HepG2 (cell line): ENCODE results near the gene PGA3. TPM values are rescaled to one million over a fixed set of nuclear protein-coding genes. Genes with fewer than 3 reads are reported as not detected.

Experiments used
- ARID3A ChIP-seq: IDR thresholded peaks from 2 replicates; pipeline ENCODE4 v1.6.1; 2012; ENCODE audit warnings: low read depth, low read length, improper control_type of control experiment
- BRF2 ChIP-seq: sonication (generic); formaldehyde crosslinking; IDR thresholded peaks from 2 replicates; pipeline ENCODE4 v1.8.1; 2022; ENCODE audit warnings: mild to moderate bottlenecking, missing genetic modification reagents
- DPF2 ChIP-seq: sonication (generic); formaldehyde crosslinking; IDR thresholded peaks from 2 replicates; pipeline ENCODE4 v1.4.0; 2020; ENCODE audit warnings: mild to moderate bottlenecking, low read depth, missing genetic modification reagents, borderline replicate concordance
- ETV5 ChIP-seq: IDR thresholded peaks from 2 replicates; pipeline ENCODE4 v1.6.1; 2018; ENCODE audit warnings: missing biosample characterization, missing genetic modification reagents, inconsistent platforms, borderline replicate concordance
- GATAD2A ChIP-seq: IDR thresholded peaks from 2 replicates; pipeline ENCODE4 v1.6.1; 2016
- GTF2F1 ChIP-seq: fragments of 150-350 bp; IDR thresholded peaks from 2 replicates; pipeline ENCODE4 v1.6.1; 2014; ENCODE audit warnings: low read length
- HDAC6 ChIP-seq: fragments of 200-600 bp; sonication (generic); IDR thresholded peaks from 2 replicates; pipeline ENCODE4 v1.7.0; 2017; ENCODE audit warnings: mild to moderate bottlenecking, antibody characterized with exemption, low read length, low read depth
- KMT2B ChIP-seq: IDR thresholded peaks from 2 replicates; pipeline ENCODE4 v1.6.1; 2016; ENCODE audit warnings: missing genetic modification reagents, missing compliant biosample characterization
- MBNL3 ChIP-seq: fragments of 250-450 bp; sonication (Bioruptor Pico); conservative IDR thresholded peaks from 2 replicates; pipeline ENCODE4 v1.8.0; 2022; ENCODE audit warnings: mild to moderate bottlenecking, inconsistent platforms
- POLR2AphosphoS5 ChIP-seq: IDR thresholded peaks from 2 replicates; pipeline ENCODE4 v1.6.1; 2012; ENCODE audit warnings: low read depth, low read length
- REXO4 ChIP-seq: sonication (generic); formaldehyde crosslinking; IDR thresholded peaks from 2 replicates; pipeline ENCODE4 v1.8.0; 2022; ENCODE audit warnings: missing genetic modification reagents, mild to moderate bottlenecking, borderline replicate concordance
- RFX1 ChIP-seq: fragments of 450-650 bp; IDR thresholded peaks from 2 replicates; pipeline ENCODE4 v1.6.1; 2017
- SNRNP70 ChIP-seq: fragments of 200-400 bp; formaldehyde crosslinking; IDR thresholded peaks from 2 replicates; pipeline ENCODE4 v1.6.1; 2017; ENCODE audit warnings: mild to moderate bottlenecking, low read depth, low read length, moderate library complexity
- TBL1XR1 ChIP-seq: fragments of 150-350 bp; IDR thresholded peaks from 2 replicates; pipeline ENCODE4 v1.6.1; 2014; ENCODE audit warnings: borderline replicate concordance, low read length; ENCODE audit not compliant: partially characterized antibody
- TERF1 ChIP-seq: sonication (generic); formaldehyde crosslinking; IDR thresholded peaks from 2 replicates; pipeline ENCODE4 v1.8.0; 2022; ENCODE audit warnings: mild to moderate bottlenecking, missing genetic modification reagents, moderate library complexity
- TOE1 ChIP-seq: sonication (generic); formaldehyde crosslinking; IDR thresholded peaks from 2 replicates; pipeline ENCODE4 v1.4.0; 2020; ENCODE audit warnings: mild to moderate bottlenecking, missing genetic modification reagents
- U2AF2 ChIP-seq: fragments of 200-400 bp; formaldehyde crosslinking; IDR thresholded peaks from 2 replicates; pipeline ENCODE4 v1.6.1; 2017; ENCODE audit warnings: low read depth, mild to moderate bottlenecking, low read length
- ZNF574 ChIP-seq: sonication (generic); formaldehyde crosslinking; IDR thresholded peaks from 2 replicates; pipeline ENCODE4 v1.4.0; 2020; ENCODE audit warnings: missing genetic modification reagents
- ZNF800 ChIP-seq: sonication (generic); formaldehyde crosslinking; IDR thresholded peaks from 2 replicates; pipeline ENCODE4 v1.4.0; 2020; ENCODE audit warnings: missing genetic modification reagents
- polyA plus RNA-seq, 8 experiments: library from polyadenylated mRNA; depleted of rRNA in 3 of 8; stranded (reverse) in 7 of 8; unstranded in 1 of 8; fragments of >200 nt; fragmentation: Illumina TruSeq in 4 of 8; extraction: Trizol in 4 of 8; gene quantifications; 2 replicates each; pipeline versions ENCODE4 v1.2.1 to v1.2.3, GENCODE V29; 2011 to 2016; ENCODE audit warnings: low read depth in 4 of 8, missing spikeins in 1 of 8, mixed read lengths in 1 of 8; ENCODE audit not compliant: insufficient read depth in 1 of 8
- total RNA-seq, 5 experiments: library from RNA; depleted of rRNA; stranded (reverse); fragments of >200 nt; fragmentation: Illumina TruSeq; extraction: Trizol; gene quantifications; 2 replicates each; pipeline ENCODE4 v1.2.3, GENCODE V29; 2016; ENCODE audit warnings: low read depth in 1 of 5

Gene PGA3
- total and polyA plus RNA-seq, 2 of the 13 experiments (the other 11 are each of a cell fraction or from before 2014, with no cell fraction given): not detected

- TF ChIP-seq ZNF574: no peak
- TF ChIP-seq KMT2B (CRISPR knock-in tag): peak; percentile 54
- TF ChIP-seq ZNF800: no peak
- no peak for TF ChIP-seq RFX1
- TF ChIP-seq GATAD2A: 0 out of 2 replicates have a peak, but pooled peaks have one; percentile 27
- no peak for TF ChIP-seq TBL1XR1
- peak; percentile 61; the same call in 1 of the 2 replicates for TF ChIP-seq MBNL3 (CRISPR knock-in tag)
- TF ChIP-seq U2AF2: no peak
- TF ChIP-seq GTF2F1: no peak
- TF ChIP-seq SNRNP70: no peak
- TF ChIP-seq TERF1: no peak
- TF ChIP-seq POLR2AphosphoS5: peak; percentile 57
- no peak for TF ChIP-seq ARID3A
- 0 out of 2 replicates have a peak, but pooled peaks have one; percentile 23 for TF ChIP-seq ETV5 (CRISPR knock-in tag)
- TF ChIP-seq TOE1 (CRISPR knock-in tag): no peak
- no peak; the same call in 1 of the 2 replicates for TF ChIP-seq HDAC6
- TF ChIP-seq REXO4 (CRISPR knock-in tag): no peak
- TF ChIP-seq DPF2 (CRISPR knock-in tag): no peak
- no peak for TF ChIP-seq BRF2 (CRISPR knock-in tag)
Observed at GRCh38 chr11:61160487-61161189, 42.7 kb upstream of the PGA3 start (continued).
